ENCODE measurements around the gene EFCAB9. TPM values are rescaled to one million over a fixed set of nuclear protein-coding genes. Genes with fewer than 3 reads are reported as not detected.

The EFCAB9 gene
- total RNA-seq, 1 experiment from 2014 or later = not detected

DNA sequence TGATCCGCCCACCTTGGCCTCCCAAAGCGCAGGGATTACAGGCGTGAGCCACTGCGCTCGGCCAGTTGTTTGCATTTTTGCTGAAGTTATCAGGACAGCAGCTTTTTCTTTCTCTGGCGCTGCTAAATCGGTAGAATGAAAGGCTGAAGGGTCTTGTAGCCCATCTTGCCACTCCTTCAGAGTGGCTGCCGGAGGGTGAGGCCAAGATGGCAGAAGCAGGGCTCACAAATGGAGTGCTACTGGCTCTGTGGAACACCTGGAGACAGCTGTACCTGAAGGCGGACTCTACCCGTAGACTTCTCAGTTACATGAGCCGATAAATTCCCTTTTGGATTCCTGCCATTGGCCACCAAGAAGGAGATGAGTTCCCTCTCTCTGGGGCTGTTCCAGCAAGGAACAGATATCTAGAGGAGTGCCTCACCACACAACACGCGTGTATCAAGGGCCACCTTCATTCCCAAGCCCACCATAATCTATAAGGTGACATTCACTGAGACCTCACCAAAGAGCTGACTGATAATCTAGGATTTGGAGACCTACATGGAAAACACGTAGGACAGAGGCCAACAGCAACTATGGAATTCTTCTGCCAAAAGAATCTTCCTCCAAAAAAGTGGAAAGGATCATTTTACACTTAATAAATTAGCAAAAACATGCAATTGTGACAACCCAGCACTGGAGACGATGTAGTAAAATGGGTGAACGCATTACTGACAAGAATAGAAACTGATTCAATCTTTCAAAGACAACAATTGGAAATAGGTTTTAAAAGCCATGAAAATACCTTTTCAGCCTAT lies 27.7 kb upstream of the EFCAB9 start:
- Histone ChIP-seq H3K36me3 (ENCODE audit: control insufficient read depth in 1 of 2, insufficient read depth in 2 of 2, low read length in 2 of 2) (no peaks in the 10 kb centered on the region), H3K27ac (ENCODE audit: low read depth, low read length) (no peak overlapping the region), H2AFZ (ENCODE audit: low read depth, low read length, poor library complexity, severe bottlenecking) (no peak overlapping the region), H3K4me3 (replicated peaks in 1 of 2; ENCODE audit: low read depth in 1 of 2, low read length in 2 of 2) (no peak overlapping the region), H3K9ac (ENCODE audit: low read length) (no peak overlapping the region), H3K27me3 (ENCODE audit: insufficient read depth, low read length) (no peaks in the 10 kb centered on the region), H3K4me1 (ENCODE audit: control insufficient read depth in 1 of 2, insufficient read depth in 2 of 2, low read length in 2 of 2) (no peaks in the 10 kb centered on the region; a peak in 2 of 4 replicates), H3K9me2 (ENCODE audit: insufficient read depth) (no peaks in the 10 kb centered on the region), H3K4me2 (ENCODE audit: low read length) (no peak overlapping the region), H3K79me2 (ENCODE audit: insufficient read depth, low read length) (peaks cover 8% of the 10 kb centered on the region), H4K20me1 (ENCODE audit: insufficient read depth) (no peaks in the 10 kb centered on the region), H3K9me3 (ENCODE audit: control insufficient read depth in 1 of 2, insufficient read depth in 1 of 2, low read depth in 1 of 2, low read length in 2 of 2) (no peaks in the 10 kb centered on the region)
- POLR2A ChIA-PET = no interaction called here
- RAD21 ChIA-PET (ENCODE audit: low non-redundant PET in 1 of 2, low total read pairs in 2 of 2, uncharacterized antibody in 2 of 2, unreplicated experiment in 2 of 2) = no interaction called here
- intact Hi-C loops (cut with micrococcal nuclease) = no loop called here
- no TSS peak for BruUV-seq (replicated peaks)
- no peak for ATAC-seq
- no peak for DNase-seq (ENCODE audit: low read depth, low spot score)
- CTCF ChIA-PET = no interaction called here
- TF ChIP-seq ZNF274 (IDR thresholded peaks at IDR 0.05; ENCODE audit: low read depth, low read length) (no peak), ZFX (IDR thresholded peaks at IDR 0.05) (no peak), SIN3A (IDR thresholded peaks at IDR 0.05; ENCODE audit: low read depth) (no peak), EZH2 (IDR thresholded peaks at IDR 0.05) (no peak), EZH2phosphoT487 (IDR thresholded peaks at IDR 0.05; ENCODE audit: borderline replicate concordance) (no peak), SRF (IDR thresholded peaks at IDR 0.05; ENCODE audit: low read depth) (no peak), ELF1 (IDR thresholded peaks at IDR 0.05; ENCODE audit: borderline replicate concordance, low read depth) (no peak)
- TF ChIP-seq, protein P1, sequence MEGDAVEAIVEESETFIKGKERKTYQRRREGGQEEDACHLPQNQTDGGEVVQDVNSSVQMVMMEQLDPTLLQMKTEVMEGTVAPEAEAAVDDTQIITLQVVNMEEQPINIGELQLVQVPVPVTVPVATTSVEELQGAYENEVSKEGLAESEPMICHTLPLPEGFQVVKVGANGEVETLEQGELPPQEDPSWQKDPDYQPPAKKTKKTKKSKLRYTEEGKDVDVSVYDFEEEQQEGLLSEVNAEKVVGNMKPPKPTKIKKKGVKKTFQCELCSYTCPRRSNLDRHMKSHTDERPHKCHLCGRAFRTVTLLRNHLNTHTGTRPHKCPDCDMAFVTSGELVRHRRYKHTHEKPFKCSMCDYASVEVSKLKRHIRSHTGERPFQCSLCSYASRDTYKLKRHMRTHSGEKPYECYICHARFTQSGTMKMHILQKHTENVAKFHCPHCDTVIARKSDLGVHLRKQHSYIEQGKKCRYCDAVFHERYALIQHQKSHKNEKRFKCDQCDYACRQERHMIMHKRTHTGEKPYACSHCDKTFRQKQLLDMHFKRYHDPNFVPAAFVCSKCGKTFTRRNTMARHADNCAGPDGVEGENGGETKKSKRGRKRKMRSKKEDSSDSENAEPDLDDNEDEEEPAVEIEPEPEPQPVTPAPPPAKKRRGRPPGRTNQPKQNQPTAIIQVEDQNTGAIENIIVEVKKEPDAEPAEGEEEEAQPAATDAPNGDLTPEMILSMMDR (IDR thresholded peaks at IDR 0.05 in 2 of 3, conservative IDR thresholded peaks at IDR 0.05 in 1 of 3; ENCODE audit: borderline replicate concordance in 1 of 3, insufficient read depth in 1 of 3, low read depth in 2 of 3, low read length in 2 of 3) = no peak
